ENCODE data around the gene EVX2. TPM values are rescaled to one million over a fixed set of nuclear protein-coding genes. Genes with fewer than 3 reads are reported as not detected.

Gene EVX2
- total RNA-seq, 1 experiment from 2014 or later = not detected

- no peak overlapping the region for H3K27ac Mint-ChIP-seq (ENCODE audit: low read depth, unreplicated experiment)
- intact Hi-C loops (cut with micrococcal nuclease) = no loop called here
- no peaks in the 10 kb centered on the region for H3K4me1 Mint-ChIP-seq (ENCODE audit: insufficient read depth, unreplicated experiment)
- ChIA-PET POLR2A (no interaction called here), CTCF (no interaction called here)
- H3K36me3 Mint-ChIP-seq (ENCODE audit: insufficient read depth, unreplicated experiment) = no peaks in the 10 kb centered on the region
- H3K27me3 Mint-ChIP-seq (ENCODE audit: insufficient read depth, unreplicated experiment) = peaks cover 53% of the 10 kb centered on the region
- no peaks in the 10 kb centered on the region for H3K9me3 Mint-ChIP-seq (ENCODE audit: unreplicated experiment)
- no TSS peak for BruUV-seq (replicated peaks)
- no peak overlapping the region for H3K4me3 Mint-ChIP-seq (ENCODE audit: unreplicated experiment)
- TF ChIP-seq CTCF (IDR thresholded peaks at IDR 0.05; ENCODE audit: unreplicated experiment) = peak; percentile 54
- peak; percentile 59 for DNase-seq (ENCODE audit: unreplicated experiment)
Observed at GRCh38 chr2:176118601-176119339, 35.0 kb upstream of the EVX2 start.

- no peaks in the 10 kb centered on the region for H3K9me3 Mint-ChIP-seq (ENCODE audit: unreplicated experiment)
- H3K27ac Mint-ChIP-seq (ENCODE audit: low read depth, unreplicated experiment) = no peak overlapping the region
- ChIA-PET CTCF (interaction anchor here (0.6 to 1.9 kb wide), 2 partner anchors 9 to 20 kb away, joined by 3 to 12 read pairs; no protein-coding TSS in a partner anchor), POLR2A (no interaction called here)
- no peaks in the 10 kb centered on the region for H3K36me3 Mint-ChIP-seq (ENCODE audit: insufficient read depth, unreplicated experiment)
- intact Hi-C loops (cut with micrococcal nuclease) = no loop called here
- peak overlapping the region; percentile 28 for H3K4me3 Mint-ChIP-seq (ENCODE audit: unreplicated experiment)
- peaks cover 48% of the 10 kb centered on the region for H3K27me3 Mint-ChIP-seq (ENCODE audit: insufficient read depth, unreplicated experiment)
- TF ChIP-seq CTCF (IDR thresholded peaks at IDR 0.05; ENCODE audit: unreplicated experiment) = no peak
- H3K4me1 Mint-ChIP-seq (ENCODE audit: insufficient read depth, unreplicated experiment) = no peaks in the 10 kb centered on the region
- DNase-seq (ENCODE audit: unreplicated experiment) = no peak
- BruUV-seq (replicated peaks) = no TSS peak
Observed at GRCh38 chr2:176117823-176118371, 34.1 kb upstream of the EVX2 start.

GRCh38 chr2:176117162-176117822 is 33.5 kb upstream of the EVX2 start:
- no peak for TF ChIP-seq CTCF (IDR thresholded peaks at IDR 0.05; ENCODE audit: unreplicated experiment)
- Mint-ChIP-seq H3K4me3 (ENCODE audit: unreplicated experiment) (peak overlapping the region; percentile 28), H3K9me3 (ENCODE audit: unreplicated experiment) (no peaks in the 10 kb centered on the region), H3K36me3 (ENCODE audit: insufficient read depth, unreplicated experiment) (no peaks in the 10 kb centered on the region), H3K4me1 (ENCODE audit: insufficient read depth, unreplicated experiment) (no peaks in the 10 kb centered on the region), H3K27me3 (ENCODE audit: insufficient read depth, unreplicated experiment) (peaks cover 48% of the 10 kb centered on the region), H3K27ac (ENCODE audit: low read depth, unreplicated experiment) (no peak overlapping the region)
- no TSS peak for BruUV-seq (replicated peaks)
- DNase-seq (ENCODE audit: unreplicated experiment) = no peak
- POLR2A ChIA-PET = no interaction called here
- intact Hi-C loops (cut with micrococcal nuclease) = no loop called here
- CTCF ChIA-PET = interaction anchor here (0.6 to 1.9 kb wide), 3 partner anchors 10 to 19 kb away, joined by 3 to 12 read pairs (median 5); no protein-coding TSS in a partner anchor
